ENCODE results near the gene NOL4L. TPM values are rescaled to one million over a fixed set of nuclear protein-coding genes. Genes with fewer than 3 reads are reported as not detected.

NOL4L gene
- total and polyA plus RNA-seq, 2 experiments from 2014 or later: 38.8 to 39.2 TPM

- Histone ChIP-seq H2AFZ (no peak overlapping the region), H3K9me2 (ENCODE audit: insufficient read depth) (no peaks in the 10 kb centered on the region), H3K79me2 (replicated peaks; ENCODE audit: insufficient read depth) (no peaks in the 10 kb centered on the region), H3K36me3 (ENCODE audit: insufficient read depth) (no peaks in the 10 kb centered on the region), H3K4me2 (peak overlapping the region; percentile 99), H3K27me3 (ENCODE audit: insufficient read depth) (peaks cover 37% of the 10 kb centered on the region), H4K20me1 (replicated peaks; ENCODE audit: insufficient read depth) (peaks cover 20% of the 10 kb centered on the region), H3K4me3 (peak overlapping the region; percentile 81), H3K27ac (ENCODE audit: low read depth) (no peak overlapping the region), H3K4me1 (ENCODE audit: insufficient read depth) (peaks cover 41% of the 10 kb centered on the region), H3F3A (replicated peaks; ENCODE audit: low read depth) (peaks cover 41% of the 10 kb centered on the region)
- Mint-ChIP-seq H3K9me3 (no peaks in the 10 kb centered on the region), H3K36me3 (ENCODE audit: low read depth) (no peaks in the 10 kb centered on the region; the same call in 2 of the 3 replicates), H3K4me3 (peak overlapping the region; percentile 40), H3K27me3 (ENCODE audit: insufficient read depth, low read depth, poor library complexity) (peaks cover 24% of the 10 kb centered on the region), H3K4me1 (peaks cover 38% of the 10 kb centered on the region), H3K27ac (no peak overlapping the region)
- ATAC-seq: peak; percentile 5
- no peak for DNase-seq (ENCODE audit: low spot score)
- no peak for TF ChIP-seq POLR2AphosphoS5 (IDR thresholded peaks at IDR 0.05; ENCODE audit: low read depth)
- no peak for TF ChIP-seq ETS1 (IDR thresholded peaks at IDR 0.05)
- no peak for TF ChIP-seq EZH2phosphoT487 (IDR thresholded peaks at IDR 0.05; ENCODE audit: unreplicated experiment)
- no peak for TF ChIP-seq NANOG (IDR thresholded peaks at IDR 0.05; ENCODE audit: borderline replicate concordance)
- TF ChIP-seq REST (IDR thresholded peaks at IDR 0.05; ENCODE audit: unreplicated experiment): no peak
- TF ChIP-seq CREB1 (CRISPR knock-in tag; IDR thresholded peaks at IDR 0.05; ENCODE audit: low read depth): no peak
- TF ChIP-seq ZNF462 (CRISPR knock-in tag; IDR thresholded peaks at IDR 0.05): no peak
- no peak for TF ChIP-seq STAT1 (IDR thresholded peaks at IDR 0.05; ENCODE audit: unreplicated experiment)
- no peak for TF ChIP-seq JUNB (IDR thresholded peaks at IDR 0.05; ENCODE audit: unreplicated experiment)
- no peak for TF ChIP-seq ZNF331 (CRISPR knock-in tag; IDR thresholded peaks at IDR 0.05; ENCODE audit: low read depth)
- TF ChIP-seq EZH2 (IDR thresholded peaks at IDR 0.05; ENCODE audit: low read depth, unreplicated experiment): no peak
- no peak; a peak in 1 of 4 replicates for TF ChIP-seq CTCF (conservative IDR thresholded peaks at IDR 0.05; ENCODE audit: low read depth in 2 of 2)
- no peak for TF ChIP-seq ZNF114 (CRISPR knock-in tag; IDR thresholded peaks at IDR 0.05)
These were observed 49.7 kb downstream of the NOL4L start for GRCh38 chr20:32535316-32535952.

Measured in GM23338 (cell line).